ENCODE measurements around the gene NHLRC4. TPM values are rescaled to one million over a fixed set of nuclear protein-coding genes. Genes with fewer than 3 reads are reported as not detected.

The NHLRC4 gene
- total RNA-seq, 1 experiment from 2014 or later: 0.92 TPM

DNA sequence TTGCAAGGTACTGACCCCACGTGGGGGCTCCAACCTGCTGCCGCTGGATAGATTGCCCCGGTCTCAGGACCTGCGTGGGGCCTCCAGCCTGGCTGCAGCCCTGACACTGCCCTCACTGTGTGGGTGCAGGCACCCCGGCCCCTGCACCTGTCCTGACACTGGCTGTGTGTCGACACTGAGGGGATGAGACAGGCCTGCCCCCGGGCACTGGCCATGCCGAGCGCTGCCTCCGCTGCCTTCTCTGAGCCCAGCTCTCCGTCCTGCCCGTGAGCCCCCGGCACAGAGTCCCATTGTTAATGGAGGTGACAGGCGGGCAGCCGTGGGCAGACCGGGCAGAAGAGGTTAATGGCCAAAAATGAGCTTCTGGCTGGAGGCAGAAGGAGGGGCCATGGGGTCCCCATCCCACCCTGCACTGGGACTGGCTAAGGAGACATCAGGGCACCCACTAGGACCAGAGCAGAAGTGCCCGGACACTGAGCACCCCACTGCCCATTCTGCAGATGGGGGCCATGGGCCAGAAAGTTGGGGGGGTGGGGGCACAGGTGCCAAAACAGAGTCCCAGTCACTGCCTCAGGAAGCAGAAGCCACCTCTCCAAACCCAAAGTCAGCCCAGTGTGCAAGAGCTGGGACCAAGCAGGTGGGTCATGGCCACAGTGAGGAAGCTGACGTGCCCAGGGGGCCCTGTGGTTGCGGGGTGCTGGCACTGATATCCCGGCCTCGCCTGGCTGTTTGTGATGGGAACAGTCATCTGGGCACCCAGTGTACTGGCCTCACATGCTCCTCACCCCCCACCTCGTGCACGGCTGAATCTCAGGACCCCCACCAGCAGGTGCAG, 9.1 kb upstream of the NHLRC4 start (continued):
- TF ChIP-seq, protein P1, sequence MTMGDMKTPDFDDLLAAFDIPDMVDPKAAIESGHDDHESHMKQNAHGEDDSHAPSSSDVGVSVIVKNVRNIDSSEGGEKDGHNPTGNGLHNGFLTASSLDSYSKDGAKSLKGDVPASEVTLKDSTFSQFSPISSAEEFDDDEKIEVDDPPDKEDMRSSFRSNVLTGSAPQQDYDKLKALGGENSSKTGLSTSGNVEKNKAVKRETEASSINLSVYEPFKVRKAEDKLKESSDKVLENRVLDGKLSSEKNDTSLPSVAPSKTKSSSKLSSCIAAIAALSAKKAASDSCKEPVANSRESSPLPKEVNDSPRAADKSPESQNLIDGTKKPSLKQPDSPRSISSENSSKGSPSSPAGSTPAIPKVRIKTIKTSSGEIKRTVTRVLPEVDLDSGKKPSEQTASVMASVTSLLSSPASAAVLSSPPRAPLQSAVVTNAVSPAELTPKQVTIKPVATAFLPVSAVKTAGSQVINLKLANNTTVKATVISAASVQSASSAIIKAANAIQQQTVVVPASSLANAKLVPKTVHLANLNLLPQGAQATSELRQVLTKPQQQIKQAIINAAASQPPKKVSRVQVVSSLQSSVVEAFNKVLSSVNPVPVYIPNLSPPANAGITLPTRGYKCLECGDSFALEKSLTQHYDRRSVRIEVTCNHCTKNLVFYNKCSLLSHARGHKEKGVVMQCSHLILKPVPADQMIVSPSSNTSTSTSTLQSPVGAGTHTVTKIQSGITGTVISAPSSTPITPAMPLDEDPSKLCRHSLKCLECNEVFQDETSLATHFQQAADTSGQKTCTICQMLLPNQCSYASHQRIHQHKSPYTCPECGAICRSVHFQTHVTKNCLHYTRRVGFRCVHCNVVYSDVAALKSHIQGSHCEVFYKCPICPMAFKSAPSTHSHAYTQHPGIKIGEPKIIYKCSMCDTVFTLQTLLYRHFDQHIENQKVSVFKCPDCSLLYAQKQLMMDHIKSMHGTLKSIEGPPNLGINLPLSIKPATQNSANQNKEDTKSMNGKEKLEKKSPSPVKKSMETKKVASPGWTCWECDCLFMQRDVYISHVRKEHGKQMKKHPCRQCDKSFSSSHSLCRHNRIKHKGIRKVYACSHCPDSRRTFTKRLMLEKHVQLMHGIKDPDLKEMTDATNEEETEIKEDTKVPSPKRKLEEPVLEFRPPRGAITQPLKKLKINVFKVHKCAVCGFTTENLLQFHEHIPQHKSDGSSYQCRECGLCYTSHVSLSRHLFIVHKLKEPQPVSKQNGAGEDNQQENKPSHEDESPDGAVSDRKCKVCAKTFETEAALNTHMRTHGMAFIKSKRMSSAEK (CRISPR knock-in tag; IDR thresholded peaks at IDR 0.05; ENCODE audit: borderline replicate concordance): no peak
- TF ChIP-seq ATF1 (CRISPR knock-in tag; IDR thresholded peaks at IDR 0.05): no peak
- TF ChIP-seq ZNF232 (CRISPR knock-in tag; IDR thresholded peaks at IDR 0.05): no peak

DNA sequence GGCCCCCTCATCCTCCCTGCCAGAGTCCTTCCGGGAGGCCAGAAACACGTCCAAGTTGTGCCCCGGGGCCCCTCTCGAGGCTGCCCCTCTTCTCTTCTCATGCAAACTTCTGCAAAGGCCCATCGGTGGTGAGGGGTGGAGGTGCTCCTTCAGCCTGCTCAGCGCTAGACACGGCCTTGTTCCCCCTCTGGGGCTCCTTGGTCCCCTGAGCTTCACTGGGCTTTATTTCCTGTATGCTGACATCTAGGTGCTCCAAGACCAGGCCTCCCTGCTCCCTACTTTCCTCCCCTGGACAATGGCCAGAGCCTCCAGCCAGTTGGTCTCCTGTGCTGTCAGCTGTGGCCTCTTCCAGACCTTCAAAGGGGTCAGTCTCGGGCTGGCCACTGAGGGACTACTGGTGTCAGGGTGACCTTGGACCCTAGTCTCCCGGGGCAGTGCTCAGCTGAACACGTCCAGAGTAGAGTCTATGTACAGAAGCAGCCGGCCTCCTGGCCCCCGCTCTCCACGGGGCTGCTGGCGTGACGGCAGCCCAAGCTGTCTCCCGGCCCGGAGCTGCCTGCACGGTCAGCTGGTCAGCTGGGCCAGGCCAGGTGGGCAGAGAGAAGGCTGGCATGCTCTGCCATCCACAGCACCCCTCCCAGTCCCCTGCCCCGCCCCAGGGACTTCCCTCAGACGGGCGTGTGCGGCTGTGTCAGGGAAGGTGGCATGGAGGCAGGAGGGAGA, 8.3 kb upstream of the NHLRC4 start:
- POLR2A ChIA-PET: no interaction called here
- no peak for ATAC-seq

DNA sequence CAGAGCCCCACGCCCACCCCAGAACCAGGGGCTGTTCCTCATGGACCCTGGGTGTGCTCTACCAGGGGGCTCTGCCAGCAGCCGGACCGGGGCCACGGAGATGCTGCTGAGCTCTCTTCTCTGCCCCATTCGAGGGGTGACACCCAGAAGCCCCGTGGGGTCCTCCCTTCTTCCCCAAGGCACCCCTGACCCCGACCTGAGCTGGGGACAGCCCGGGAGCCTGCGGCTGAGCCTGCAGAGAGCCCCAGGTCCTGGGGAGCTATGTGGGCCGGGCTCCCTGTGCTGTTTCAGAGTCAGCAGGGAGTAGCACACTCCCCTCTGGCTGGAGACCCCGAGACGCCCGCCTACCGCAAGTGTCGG, 7.8 kb upstream of the NHLRC4 start:
- CTCF ChIA-PET: interaction anchor here (0.9 to 1.5 kb wide), 8 partner anchors 9 to 167 kb away, joined by 3 to 5 read pairs (median 4); no protein-coding TSS in a partner anchor
- H3K27ac Mint-ChIP-seq: no peak overlapping the region
- H3K27me3 Mint-ChIP-seq (ENCODE audit: low read depth): peaks cover 29% of the 10 kb centered on the region
- H3K9me3 Mint-ChIP-seq: no peaks in the 10 kb centered on the region
- H3K4me3 Mint-ChIP-seq: peak overlapping the region; percentile 62
- ATAC-seq (no peak), DNase-seq (ENCODE audit: low spot score) (no peak)
- no peaks in the 10 kb centered on the region for H3K4me1 Mint-ChIP-seq
- TF ChIP-seq, protein P2, sequence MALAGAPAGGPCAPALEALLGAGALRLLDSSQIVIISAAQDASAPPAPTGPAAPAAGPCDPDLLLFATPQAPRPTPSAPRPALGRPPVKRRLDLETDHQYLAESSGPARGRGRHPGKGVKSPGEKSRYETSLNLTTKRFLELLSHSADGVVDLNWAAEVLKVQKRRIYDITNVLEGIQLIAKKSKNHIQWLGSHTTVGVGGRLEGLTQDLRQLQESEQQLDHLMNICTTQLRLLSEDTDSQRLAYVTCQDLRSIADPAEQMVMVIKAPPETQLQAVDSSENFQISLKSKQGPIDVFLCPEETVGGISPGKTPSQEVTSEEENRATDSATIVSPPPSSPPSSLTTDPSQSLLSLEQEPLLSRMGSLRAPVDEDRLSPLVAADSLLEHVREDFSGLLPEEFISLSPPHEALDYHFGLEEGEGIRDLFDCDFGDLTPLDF (CRISPR knock-in tag; IDR thresholded peaks at IDR 0.05): no peak
- TF ChIP-seq, protein P3, sequence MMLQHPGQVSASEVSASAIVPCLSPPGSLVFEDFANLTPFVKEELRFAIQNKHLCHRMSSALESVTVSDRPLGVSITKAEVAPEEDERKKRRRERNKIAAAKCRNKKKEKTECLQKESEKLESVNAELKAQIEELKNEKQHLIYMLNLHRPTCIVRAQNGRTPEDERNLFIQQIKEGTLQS (CRISPR knock-in tag; conservative IDR thresholded peaks at IDR 0.05): no peak
- TF ChIP-seq ZNF396 (CRISPR knock-in tag; IDR thresholded peaks at IDR 0.05; ENCODE audit: borderline replicate concordance) (no peak), JUN (CRISPR knock-in tag; IDR thresholded peaks at IDR 0.05) (no peak), ESRRA (CRISPR knock-in tag; IDR thresholded peaks at IDR 0.05; ENCODE audit: borderline replicate concordance) (no peak)
- TF ChIP-seq, protein P4, sequence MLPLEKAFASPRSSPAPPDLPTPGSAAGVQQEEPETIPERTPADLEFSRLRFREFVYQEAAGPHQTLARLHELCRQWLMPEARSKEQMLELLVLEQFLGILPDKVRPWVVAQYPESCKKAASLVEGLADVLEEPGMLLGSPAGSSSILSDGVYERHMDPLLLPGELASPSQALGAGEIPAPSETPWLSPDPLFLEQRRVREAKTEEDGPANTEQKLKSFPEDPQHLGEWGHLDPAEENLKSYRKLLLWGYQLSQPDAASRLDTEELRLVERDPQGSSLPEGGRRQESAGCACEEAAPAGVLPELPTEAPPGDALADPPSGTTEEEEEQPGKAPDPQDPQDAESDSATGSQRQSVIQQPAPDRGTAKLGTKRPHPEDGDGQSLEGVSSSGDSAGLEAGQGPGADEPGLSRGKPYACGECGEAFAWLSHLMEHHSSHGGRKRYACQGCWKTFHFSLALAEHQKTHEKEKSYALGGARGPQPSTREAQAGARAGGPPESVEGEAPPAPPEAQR (CRISPR knock-in tag; IDR thresholded peaks at IDR 0.05): no peak
- TF ChIP-seq, protein P5, sequence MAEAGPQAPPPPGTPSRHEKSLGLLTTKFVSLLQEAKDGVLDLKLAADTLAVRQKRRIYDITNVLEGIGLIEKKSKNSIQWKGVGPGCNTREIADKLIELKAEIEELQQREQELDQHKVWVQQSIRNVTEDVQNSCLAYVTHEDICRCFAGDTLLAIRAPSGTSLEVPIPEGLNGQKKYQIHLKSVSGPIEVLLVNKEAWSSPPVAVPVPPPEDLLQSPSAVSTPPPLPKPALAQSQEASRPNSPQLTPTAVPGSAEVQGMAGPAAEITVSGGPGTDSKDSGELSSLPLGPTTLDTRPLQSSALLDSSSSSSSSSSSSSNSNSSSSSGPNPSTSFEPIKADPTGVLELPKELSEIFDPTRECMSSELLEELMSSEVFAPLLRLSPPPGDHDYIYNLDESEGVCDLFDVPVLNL (CRISPR knock-in tag; IDR thresholded peaks at IDR 0.05; ENCODE audit: borderline replicate concordance, low read depth): no peak
- TF ChIP-seq, protein P6, sequence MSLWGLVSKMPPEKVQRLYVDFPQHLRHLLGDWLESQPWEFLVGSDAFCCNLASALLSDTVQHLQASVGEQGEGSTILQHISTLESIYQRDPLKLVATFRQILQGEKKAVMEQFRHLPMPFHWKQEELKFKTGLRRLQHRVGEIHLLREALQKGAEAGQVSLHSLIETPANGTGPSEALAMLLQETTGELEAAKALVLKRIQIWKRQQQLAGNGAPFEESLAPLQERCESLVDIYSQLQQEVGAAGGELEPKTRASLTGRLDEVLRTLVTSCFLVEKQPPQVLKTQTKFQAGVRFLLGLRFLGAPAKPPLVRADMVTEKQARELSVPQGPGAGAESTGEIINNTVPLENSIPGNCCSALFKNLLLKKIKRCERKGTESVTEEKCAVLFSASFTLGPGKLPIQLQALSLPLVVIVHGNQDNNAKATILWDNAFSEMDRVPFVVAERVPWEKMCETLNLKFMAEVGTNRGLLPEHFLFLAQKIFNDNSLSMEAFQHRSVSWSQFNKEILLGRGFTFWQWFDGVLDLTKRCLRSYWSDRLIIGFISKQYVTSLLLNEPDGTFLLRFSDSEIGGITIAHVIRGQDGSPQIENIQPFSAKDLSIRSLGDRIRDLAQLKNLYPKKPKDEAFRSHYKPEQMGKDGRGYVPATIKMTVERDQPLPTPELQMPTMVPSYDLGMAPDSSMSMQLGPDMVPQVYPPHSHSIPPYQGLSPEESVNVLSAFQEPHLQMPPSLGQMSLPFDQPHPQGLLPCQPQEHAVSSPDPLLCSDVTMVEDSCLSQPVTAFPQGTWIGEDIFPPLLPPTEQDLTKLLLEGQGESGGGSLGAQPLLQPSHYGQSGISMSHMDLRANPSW (CRISPR knock-in tag; conservative IDR thresholded peaks at IDR 0.05; ENCODE audit: low read depth): no peak
- TF ChIP-seq, protein P7, sequence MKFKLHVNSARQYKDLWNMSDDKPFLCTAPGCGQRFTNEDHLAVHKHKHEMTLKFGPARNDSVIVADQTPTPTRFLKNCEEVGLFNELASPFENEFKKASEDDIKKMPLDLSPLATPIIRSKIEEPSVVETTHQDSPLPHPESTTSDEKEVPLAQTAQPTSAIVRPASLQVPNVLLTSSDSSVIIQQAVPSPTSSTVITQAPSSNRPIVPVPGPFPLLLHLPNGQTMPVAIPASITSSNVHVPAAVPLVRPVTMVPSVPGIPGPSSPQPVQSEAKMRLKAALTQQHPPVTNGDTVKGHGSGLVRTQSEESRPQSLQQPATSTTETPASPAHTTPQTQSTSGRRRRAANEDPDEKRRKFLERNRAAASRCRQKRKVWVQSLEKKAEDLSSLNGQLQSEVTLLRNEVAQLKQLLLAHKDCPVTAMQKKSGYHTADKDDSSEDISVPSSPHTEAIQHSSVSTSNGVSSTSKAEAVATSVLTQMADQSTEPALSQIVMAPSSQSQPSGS (CRISPR knock-in tag; IDR thresholded peaks at IDR 0.05; ENCODE audit: borderline replicate concordance, low read depth): no peak
- no peaks in the 10 kb centered on the region for H3K36me3 Mint-ChIP-seq
- POLR2A ChIA-PET: no interaction called here

More for the DNA sequence above, 8.3 kb upstream of the NHLRC4 start:
- H3K36me3 Mint-ChIP-seq: no peaks in the 10 kb centered on the region
- H3K4me3 Mint-ChIP-seq: no peak overlapping the region
- peaks cover 29% of the 10 kb centered on the region for H3K27me3 Mint-ChIP-seq (ENCODE audit: low read depth)
- no peaks in the 10 kb centered on the region for H3K9me3 Mint-ChIP-seq
- TF ChIP-seq CREM (CRISPR knock-in tag; IDR thresholded peaks at IDR 0.05): no peak
- no peaks in the 10 kb centered on the region for H3K4me1 Mint-ChIP-seq
- DNase-seq (ENCODE audit: low spot score): no peak
- CTCF ChIA-PET: interaction anchor here (0.9 to 1.5 kb wide), 6 partner anchors 9 to 166 kb away, joined by 3 to 5 read pairs (median 4); no protein-coding TSS in a partner anchor
- no peak overlapping the region for H3K27ac Mint-ChIP-seq

Data from WTC11 (cell line).